NB4 (cell line): ENCODE data around the gene ZNF236.

Experiments
- DNase-seq: peaks from one replicate; pipeline ENCODE4 v3.0.0; 2010; ENCODE audit warnings: low read depth
- H3K4me3 ChIP-seq: one replicate; pipeline ENCODE4 v1.5.1; 2011; ENCODE audit warnings: mild to moderate bottlenecking, low read depth, low read length, moderate library complexity
- CTCF ChIP-seq: IDR thresholded peaks from one replicate; pipeline ENCODE4 v1.5.1; 2012; ENCODE audit warnings: low read depth, low read length
- MAX ChIP-seq: IDR thresholded peaks from 2 replicates; pipeline ENCODE4 v1.6.1; 2011; ENCODE audit warnings: low read depth, low read length
- MYC ChIP-seq: IDR thresholded peaks from 2 replicates; pipeline ENCODE4 v1.6.1; 2011; ENCODE audit warnings: low read depth, low read length
- POLR2A ChIP-seq: IDR thresholded peaks from 2 replicates; pipeline ENCODE4 v1.6.1; 2011; ENCODE audit warnings: mild to moderate bottlenecking; ENCODE audit not compliant: insufficient read length; ENCODE audit errors: extremely low read depth

The ZNF236 gene

GRCh38 chr18:76922107-76922506 lies 99.8 kb downstream of the ZNF236 start:
- peak; percentile 51 for DNase-seq
- no peak overlapping the region for H3K4me3 ChIP-seq
- TF ChIP-seq MAX = no peak
- peak; percentile 47 for TF ChIP-seq CTCF
- no peak for TF ChIP-seq MYC
- TF ChIP-seq POLR2A = no peak

- peak; percentile 14 for DNase-seq
- H3K4me3 ChIP-seq = no peak overlapping the region
- TF ChIP-seq CTCF = peak; percentile 40
- TF ChIP-seq POLR2A = no peak
Measured at GRCh38 chr18:76923485-76924085, 101.2 kb downstream of the ZNF236 start.

GRCh38 chr18:76925501-76925900 lies 103.1 kb downstream of the ZNF236 start:
- no peak for DNase-seq
- TF ChIP-seq MAX = no peak
- TF ChIP-seq MYC = no peak
- TF ChIP-seq CTCF = no peak
- no peak for TF ChIP-seq POLR2A

GRCh38 chr18:76927223-76927725 lies 104.9 kb downstream of the ZNF236 start:
- TF ChIP-seq MYC (no peak), MAX (no peak), POLR2A (no peak), CTCF (no peak)
- H3K4me3 ChIP-seq = no peak overlapping the region
- DNase-seq = no peak

More at GRCh38 chr18:76925501-76925900, 103.1 kb downstream of the ZNF236 start:
- H3K4me3 ChIP-seq = no peak overlapping the region

GRCh38 chr18:76928179-76928868 lies 106.0 kb downstream of the ZNF236 start:
- TF ChIP-seq MYC (no peak), MAX (no peak), POLR2A (no peak), CTCF (no peak)
- DNase-seq = no peak

GRCh38 chr18:76931171-76931570 lies 108.8 kb downstream of the ZNF236 start:
- TF ChIP-seq POLR2A = no peak
- TF ChIP-seq MYC = no peak
- TF ChIP-seq CTCF = no peak
- TF ChIP-seq MAX = no peak
- H3K4me3 ChIP-seq = no peak overlapping the region
- DNase-seq = no peak

More at GRCh38 chr18:76928179-76928868, 106.0 kb downstream of the ZNF236 start:
- H3K4me3 ChIP-seq = no peak overlapping the region
